GM23338 (cell line): ENCODE results near the gene GTF2H4.

Experiments used
- CREB1 ChIP-seq: fragments of 250-450 bp; sonication (Bioruptor Pico); IDR thresholded peaks from 2 replicates; pipeline ENCODE4 v1.5.0; 2020; ENCODE audit warnings: low read depth, mild to moderate bottlenecking, moderate library complexity
- EZH2 ChIP-seq: fragments of 200-600 bp; sonication (generic); IDR thresholded peaks from one replicate; pipeline ENCODE4 v1.8.0; 2017; ENCODE audit warnings: antibody characterized with exemption, mild to moderate bottlenecking, low read depth; ENCODE audit not compliant: unreplicated experiment
- EZH2phosphoT487 ChIP-seq: fragments of 200-600 bp; sonication (generic); IDR thresholded peaks from one replicate; pipeline ENCODE4 v1.8.1; 2018; ENCODE audit warnings: antibody characterized with exemption; ENCODE audit not compliant: unreplicated experiment
- JUNB ChIP-seq: IDR thresholded peaks from one replicate; pipeline ENCODE4 v1.6.1; 2016; ENCODE audit warnings: antibody characterized with exemption; ENCODE audit not compliant: unreplicated experiment
- NANOG ChIP-seq: IDR thresholded peaks from 2 replicates; pipeline ENCODE4 v1.6.1; 2016; ENCODE audit warnings: antibody characterized with exemption, borderline replicate concordance
- POLR2AphosphoS5 ChIP-seq: IDR thresholded peaks from 2 replicates; pipeline ENCODE4 v1.6.1; 2016; ENCODE audit warnings: antibody characterized with exemption, low read depth
- STAT1 ChIP-seq: IDR thresholded peaks from one replicate; pipeline ENCODE4 v1.6.1; 2016; ENCODE audit warnings: antibody characterized with exemption; ENCODE audit not compliant: unreplicated experiment
- ZNF114 ChIP-seq: fragments of 250-450 bp; sonication (Bioruptor Pico); IDR thresholded peaks from 2 replicates; pipeline ENCODE4 v1.5.0; 2020; ENCODE audit warnings: mild to moderate bottlenecking, moderate library complexity
- ZNF331 ChIP-seq: fragments of 250-450 bp; sonication (Bioruptor Pico); IDR thresholded peaks from 2 replicates; pipeline ENCODE4 v1.5.0; 2020; ENCODE audit warnings: low read depth, mild to moderate bottlenecking, moderate library complexity
- TF ChIP-seq, protein P1 (sequence below), 2 experiments: fragments of 200-600 bp in 1 of 2; sonication (generic) in 1 of 2; conservative IDR thresholded peaks; 2 replicates each; pipeline versions ENCODE4 v1.5.1 to v1.6.1; 2016 to 2017; ENCODE audit warnings: antibody characterized with exemption in 2 of 2, low read depth in 2 of 2, mild to moderate bottlenecking in 2 of 2, moderate library complexity in 1 of 2
- TF ChIP-seq, protein P2 (sequence below): IDR thresholded peaks from one replicate; pipeline ENCODE4 v1.6.1; 2018; ENCODE audit warnings: antibody characterized with exemption; ENCODE audit not compliant: unreplicated experiment
- TF ChIP-seq, protein P3 (sequence below): IDR thresholded peaks from 2 replicates; pipeline ENCODE4 v1.6.1; 2016; ENCODE audit warnings: antibody characterized with exemption

DNA sequence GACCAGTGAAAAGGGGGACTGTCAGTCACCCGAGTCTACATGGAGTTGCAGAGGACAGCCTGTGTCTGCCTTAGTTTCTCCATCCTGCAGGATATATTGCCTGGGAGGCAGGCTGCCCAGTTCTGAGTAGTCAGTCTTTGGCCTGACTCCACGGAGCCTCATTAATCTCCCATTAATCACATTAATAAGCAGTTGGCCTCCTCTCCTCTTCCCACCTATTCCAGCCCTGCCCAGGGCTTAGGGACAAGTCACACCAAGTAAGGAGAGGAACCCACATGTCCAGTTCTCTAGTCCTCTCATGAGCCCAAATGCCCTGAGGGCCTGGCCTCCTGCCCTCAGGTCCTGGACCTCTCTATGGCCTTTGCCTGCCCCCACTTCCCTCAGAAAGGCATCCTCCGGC, 31.5 kb downstream of the GTF2H4 start:
- TF ChIP-seq, protein P1, sequence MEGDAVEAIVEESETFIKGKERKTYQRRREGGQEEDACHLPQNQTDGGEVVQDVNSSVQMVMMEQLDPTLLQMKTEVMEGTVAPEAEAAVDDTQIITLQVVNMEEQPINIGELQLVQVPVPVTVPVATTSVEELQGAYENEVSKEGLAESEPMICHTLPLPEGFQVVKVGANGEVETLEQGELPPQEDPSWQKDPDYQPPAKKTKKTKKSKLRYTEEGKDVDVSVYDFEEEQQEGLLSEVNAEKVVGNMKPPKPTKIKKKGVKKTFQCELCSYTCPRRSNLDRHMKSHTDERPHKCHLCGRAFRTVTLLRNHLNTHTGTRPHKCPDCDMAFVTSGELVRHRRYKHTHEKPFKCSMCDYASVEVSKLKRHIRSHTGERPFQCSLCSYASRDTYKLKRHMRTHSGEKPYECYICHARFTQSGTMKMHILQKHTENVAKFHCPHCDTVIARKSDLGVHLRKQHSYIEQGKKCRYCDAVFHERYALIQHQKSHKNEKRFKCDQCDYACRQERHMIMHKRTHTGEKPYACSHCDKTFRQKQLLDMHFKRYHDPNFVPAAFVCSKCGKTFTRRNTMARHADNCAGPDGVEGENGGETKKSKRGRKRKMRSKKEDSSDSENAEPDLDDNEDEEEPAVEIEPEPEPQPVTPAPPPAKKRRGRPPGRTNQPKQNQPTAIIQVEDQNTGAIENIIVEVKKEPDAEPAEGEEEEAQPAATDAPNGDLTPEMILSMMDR (conservative IDR thresholded peaks at IDR 0.05; ENCODE audit: low read depth in 2 of 2), result no peak
- no peak for TF ChIP-seq EZH2
- no peak for TF ChIP-seq EZH2phosphoT487
- TF ChIP-seq POLR2AphosphoS5, result no peak
- no peak for TF ChIP-seq CREB1 (CRISPR knock-in tag)
- TF ChIP-seq ZNF331, result no peak
- no peak for TF ChIP-seq STAT1
- no peak for TF ChIP-seq JUNB
- TF ChIP-seq, protein P2, sequence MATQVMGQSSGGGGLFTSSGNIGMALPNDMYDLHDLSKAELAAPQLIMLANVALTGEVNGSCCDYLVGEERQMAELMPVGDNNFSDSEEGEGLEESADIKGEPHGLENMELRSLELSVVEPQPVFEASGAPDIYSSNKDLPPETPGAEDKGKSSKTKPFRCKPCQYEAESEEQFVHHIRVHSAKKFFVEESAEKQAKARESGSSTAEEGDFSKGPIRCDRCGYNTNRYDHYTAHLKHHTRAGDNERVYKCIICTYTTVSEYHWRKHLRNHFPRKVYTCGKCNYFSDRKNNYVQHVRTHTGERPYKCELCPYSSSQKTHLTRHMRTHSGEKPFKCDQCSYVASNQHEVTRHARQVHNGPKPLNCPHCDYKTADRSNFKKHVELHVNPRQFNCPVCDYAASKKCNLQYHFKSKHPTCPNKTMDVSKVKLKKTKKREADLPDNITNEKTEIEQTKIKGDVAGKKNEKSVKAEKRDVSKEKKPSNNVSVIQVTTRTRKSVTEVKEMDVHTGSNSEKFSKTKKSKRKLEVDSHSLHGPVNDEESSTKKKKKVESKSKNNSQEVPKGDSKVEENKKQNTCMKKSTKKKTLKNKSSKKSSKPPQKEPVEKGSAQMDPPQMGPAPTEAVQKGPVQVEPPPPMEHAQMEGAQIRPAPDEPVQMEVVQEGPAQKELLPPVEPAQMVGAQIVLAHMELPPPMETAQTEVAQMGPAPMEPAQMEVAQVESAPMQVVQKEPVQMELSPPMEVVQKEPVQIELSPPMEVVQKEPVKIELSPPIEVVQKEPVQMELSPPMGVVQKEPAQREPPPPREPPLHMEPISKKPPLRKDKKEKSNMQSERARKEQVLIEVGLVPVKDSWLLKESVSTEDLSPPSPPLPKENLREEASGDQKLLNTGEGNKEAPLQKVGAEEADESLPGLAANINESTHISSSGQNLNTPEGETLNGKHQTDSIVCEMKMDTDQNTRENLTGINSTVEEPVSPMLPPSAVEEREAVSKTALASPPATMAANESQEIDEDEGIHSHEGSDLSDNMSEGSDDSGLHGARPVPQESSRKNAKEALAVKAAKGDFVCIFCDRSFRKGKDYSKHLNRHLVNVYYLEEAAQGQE, result no peak
- TF ChIP-seq NANOG, result no peak
- TF ChIP-seq ZNF114 (CRISPR knock-in tag), result no peak
- TF ChIP-seq, protein P3, sequence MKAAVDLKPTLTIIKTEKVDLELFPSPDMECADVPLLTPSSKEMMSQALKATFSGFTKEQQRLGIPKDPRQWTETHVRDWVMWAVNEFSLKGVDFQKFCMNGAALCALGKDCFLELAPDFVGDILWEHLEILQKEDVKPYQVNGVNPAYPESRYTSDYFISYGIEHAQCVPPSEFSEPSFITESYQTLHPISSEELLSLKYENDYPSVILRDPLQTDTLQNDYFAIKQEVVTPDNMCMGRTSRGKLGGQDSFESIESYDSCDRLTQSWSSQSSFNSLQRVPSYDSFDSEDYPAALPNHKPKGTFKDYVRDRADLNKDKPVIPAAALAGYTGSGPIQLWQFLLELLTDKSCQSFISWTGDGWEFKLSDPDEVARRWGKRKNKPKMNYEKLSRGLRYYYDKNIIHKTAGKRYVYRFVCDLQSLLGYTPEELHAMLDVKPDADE, result no peak
